Stimulated activated CD8-positive, alpha-beta memory T cell treated with anti-CD3 and anti-CD28 coated beads, Interleukin-2, amount 100 ng/mL, for 1 hour (primary cell): ENCODE results near the gene NUP160.
"Not testable (repeated sequence)": the region's sequence is repeated elsewhere in the genome, so short reads cannot be mapped to it uniquely, and the experiment has no call there.

Source experiments
- DNase-seq, 2 donors: peaks; one replicate each; pipeline ENCODE4 v3.0.0-alpha.2; 2020; ENCODE audit warnings: low read depth in 2 of 2

Gene NUP160

GRCh38 chr11:47788181-47788580 lies 60.0 kb downstream of the NUP160 start:
- DNase-seq, result no peak

- DNase-seq, result no peak
Measured at GRCh38 chr11:47786373-47786772, 61.8 kb downstream of the NUP160 start.

- no peak for DNase-seq
Measured at GRCh38 chr11:47784785-47785381, 63.3 kb downstream of the NUP160 start.

DNA sequence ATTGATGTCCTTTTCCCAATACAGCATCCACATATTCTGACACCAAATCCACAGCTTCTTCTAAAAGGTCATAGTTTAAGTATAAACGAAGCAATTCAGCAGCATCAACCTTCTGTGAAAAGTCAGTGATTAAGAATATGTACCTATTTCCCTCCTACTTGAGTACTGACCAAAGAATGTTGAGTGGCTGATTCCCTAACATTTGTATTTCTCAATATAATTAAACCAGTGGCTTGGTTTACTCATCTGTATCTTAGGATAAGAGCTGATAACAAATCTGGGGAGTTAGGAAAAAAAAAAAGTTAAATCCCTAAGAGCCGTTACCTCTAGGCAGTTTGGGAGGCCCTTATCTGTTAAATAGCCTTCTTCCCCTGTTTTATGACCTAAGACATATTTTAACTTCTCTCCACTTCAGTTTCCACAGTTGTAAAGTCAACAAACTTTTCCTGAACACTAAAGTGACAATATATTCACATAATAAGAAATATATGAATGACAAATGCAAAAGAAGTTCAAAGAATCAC lies 65.0 kb downstream of the NUP160 start:
- no peak for DNase-seq

DNA sequence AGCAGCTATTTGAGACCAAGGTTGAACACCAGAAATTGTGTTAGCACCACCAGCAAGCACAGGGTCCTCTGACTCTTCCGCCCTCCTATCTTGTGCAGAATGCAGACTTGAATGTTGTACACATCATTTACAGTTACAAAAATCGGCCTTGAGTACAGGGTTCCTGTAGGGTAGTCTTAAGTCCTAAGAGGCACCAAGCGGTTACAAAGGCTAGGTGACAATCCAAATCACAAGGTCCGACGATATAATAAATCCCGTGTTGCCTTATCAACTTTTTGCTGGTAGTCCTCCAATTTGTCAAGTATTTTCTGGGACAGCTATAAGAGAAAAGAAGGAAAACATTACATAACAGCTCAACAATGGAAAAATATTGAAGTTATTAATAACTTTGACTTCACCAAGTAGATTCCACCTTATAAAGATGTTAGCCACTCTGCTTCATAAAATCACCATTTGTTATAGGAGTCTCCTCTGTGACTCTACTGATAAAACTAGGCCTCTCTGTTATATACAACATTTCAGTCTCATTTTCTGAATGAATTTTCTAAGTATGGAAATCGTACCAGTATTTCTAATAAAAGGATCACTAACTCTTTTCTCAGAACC lies 69.2 kb downstream of the NUP160 start:
- DNase-seq, result no peak

GRCh38 chr11:47775240-47775869 lies 72.8 kb downstream of the NUP160 start:
- no peak for DNase-seq

DNA sequence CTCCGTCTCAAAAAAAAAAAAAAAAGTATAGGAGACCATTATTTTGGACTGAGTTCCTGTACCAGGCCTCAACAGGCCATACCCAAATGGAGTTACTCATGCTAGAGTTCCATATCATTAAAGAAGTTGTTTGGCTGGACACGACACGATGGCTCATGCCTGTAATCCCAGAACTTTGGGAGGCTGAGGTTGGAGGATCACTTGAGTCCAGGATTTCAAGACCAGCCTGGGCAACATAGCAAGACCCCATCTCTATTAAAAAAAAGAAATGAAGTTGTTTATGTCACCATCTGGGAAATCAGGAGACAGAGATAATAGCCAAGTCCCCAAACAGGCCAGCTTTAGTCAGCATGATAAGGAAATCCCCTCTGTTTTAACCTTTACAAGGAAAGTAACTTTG lies 74.3 kb downstream of the NUP160 start:
- DNase-seq, result no peak

GRCh38 chr11:47769556-47769955 lies 78.6 kb downstream of the NUP160 start:
- not testable (repeated sequence) for DNase-seq

DNA sequence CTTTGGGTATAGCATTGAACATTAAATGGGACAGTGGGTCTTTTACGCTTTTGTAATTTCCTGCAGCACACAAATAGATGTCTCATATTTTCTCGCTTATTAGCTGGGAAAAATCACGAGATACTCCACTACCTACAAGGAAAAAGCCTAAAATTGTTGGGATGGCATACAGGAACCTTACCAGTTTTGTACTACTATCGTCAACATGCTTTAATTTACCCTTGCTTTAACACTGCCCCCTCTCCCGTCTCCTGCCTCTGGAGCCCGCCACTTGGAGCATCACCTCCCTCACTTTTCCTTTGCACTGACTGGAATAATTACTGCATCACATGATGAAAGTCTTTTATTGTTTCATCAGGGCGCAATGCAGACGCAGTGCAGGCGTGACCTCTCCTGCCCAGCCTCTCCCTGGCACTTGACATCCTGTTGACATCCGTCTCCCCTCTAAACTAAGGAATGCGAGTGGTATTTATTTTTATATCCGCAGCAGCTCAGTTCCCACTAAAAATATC lies 80.0 kb downstream of the NUP160 start:
- DNase-seq, result no peak

GRCh38 chr11:47766509-47767227 lies 81.5 kb downstream of the NUP160 start:
- peak; percentile 49 to 56 for DNase-seq

DNA sequence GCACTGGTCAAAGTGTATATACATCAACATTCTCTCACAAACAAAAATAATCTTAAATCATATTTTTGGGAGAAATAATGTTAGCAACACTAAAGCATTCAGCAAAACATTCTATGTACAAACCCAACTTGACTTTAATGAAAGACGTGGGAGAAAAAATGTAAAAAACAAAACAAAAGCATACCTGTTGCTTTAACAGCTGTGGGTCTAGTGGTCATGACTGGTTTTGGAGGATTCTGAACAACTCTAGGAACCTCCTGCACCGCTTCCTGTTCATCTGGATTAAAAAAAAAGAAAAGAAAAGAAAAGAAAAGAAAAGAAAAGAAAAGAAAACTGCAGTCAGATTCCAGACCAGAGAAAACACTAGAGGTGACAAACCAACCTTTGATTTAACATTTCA lies 83.1 kb downstream of the NUP160 start:
- no peak for DNase-seq

- DNase-seq, result not testable (repeated sequence)
Measured at GRCh38 chr11:47759291-47759690, 88.9 kb downstream of the NUP160 start.

DNA sequence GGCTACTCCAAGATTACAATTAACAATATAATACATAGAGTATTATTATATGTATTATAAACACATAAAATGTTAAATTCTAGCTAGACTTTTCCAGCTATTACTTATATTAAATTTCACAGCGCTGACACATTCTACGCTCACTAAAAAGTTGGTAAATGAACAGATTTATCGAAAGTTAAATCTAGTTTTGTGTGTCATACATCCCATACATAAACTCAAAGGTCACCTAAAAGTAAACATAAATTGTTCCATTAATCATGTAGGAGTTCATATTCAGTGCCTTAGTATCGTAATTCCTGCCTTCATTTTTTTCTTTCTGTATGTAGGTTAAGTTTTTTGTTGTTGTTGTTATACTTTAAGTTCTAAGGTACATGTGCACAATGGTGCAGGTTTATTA lies 91.9 kb downstream of the NUP160 start:
- DNase-seq, result no peak

DNA sequence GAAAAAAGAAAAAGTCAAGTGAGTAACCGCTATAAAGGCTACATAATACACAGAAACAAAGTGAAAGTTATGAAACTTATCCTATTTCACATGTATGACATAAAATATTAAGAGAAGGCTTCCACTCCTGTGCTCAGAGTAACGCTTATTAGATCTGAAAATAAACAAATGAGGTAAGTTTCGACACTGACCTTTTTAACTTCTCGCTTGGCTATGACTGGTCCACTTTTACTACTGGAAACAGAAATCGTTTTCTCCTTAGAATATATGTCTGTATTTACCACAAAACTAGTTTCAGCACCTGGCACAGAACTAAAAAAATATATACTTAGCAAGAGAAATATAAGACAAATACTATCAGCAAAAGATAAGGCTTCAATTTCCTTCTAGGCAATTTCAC lies 97.4 kb downstream of the NUP160 start:
- DNase-seq, result no peak

GRCh38 chr11:47742494-47742893 lies 105.7 kb downstream of the NUP160 start:
- not testable (repeated sequence) for DNase-seq

DNA sequence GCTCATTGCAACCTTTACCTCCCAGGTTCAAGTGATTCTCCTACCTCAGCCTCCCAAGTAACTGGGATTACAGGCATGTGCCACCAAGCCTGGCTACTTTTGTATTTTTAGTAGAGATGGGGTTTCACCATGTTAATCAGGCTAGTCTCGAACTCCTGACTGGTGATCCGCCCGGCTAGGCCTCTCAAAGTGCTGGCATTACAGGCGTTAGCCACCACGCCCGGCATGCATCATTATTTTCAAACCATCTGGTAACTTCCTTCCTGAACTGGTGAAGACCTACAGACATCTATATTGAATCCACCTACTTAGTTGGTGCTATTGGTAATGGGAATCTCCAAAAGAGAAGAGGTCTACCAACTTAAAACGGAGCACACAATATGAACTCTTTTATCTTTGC lies 110.3 kb downstream of the NUP160 start:
- not testable (repeated sequence) for DNase-seq

DNA sequence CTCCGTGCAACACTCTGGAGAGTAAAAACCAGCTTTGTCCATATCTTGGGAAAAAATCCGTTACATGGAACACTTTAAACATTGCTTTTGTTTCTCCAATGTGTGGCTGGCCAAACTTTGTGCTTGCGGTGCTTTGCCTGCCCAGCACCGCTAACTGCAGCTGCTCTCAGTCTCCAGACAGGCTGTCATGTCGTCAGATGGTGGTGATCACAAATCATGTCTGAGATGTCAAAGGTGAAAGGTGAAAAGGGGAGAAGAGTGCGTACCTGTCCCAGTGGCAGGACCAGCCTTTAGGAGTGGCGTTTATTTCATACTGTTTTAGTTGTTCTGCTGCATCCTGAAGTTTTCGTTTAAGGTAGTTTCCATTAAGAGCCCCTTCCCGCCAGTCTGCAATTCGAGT lies 115.9 kb downstream of the NUP160 start:
- no peak for DNase-seq

GRCh38 chr11:47731475-47731874 lies 116.7 kb downstream of the NUP160 start:
- no peak for DNase-seq
